ENCODE data around the gene NLRC3. TPM values are rescaled to one million over a fixed set of nuclear protein-coding genes. Genes with fewer than 3 reads are reported as not detected.

Gene NLRC3
- total and polyA plus RNA-seq, 2 experiments from 2014 or later = 0.11 TPM; not detected in 1

DNA sequence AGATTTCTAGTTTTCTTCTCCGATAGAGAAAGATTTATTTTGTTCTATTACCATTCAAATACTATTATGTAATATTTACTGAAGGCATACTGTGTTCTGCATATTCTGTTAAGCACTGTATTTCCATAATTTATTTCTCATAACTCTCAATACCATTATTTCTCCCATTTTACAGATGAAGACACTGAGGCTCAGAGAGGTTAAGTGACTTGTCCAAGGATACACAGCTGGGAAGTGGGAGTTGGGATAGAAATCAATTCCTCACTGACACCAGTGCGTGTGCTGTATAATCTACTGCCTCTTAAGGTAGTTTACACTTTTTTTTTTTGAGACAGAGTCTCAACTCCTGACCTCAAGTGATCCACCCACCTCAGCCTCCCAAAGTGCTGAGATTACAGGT, 7.4 kb downstream of the NLRC3 start:
- WGBS, 2 experiments (ENCODE audit: low coverage in 1 of 2, low lambda C conversion rate in 2 of 2, missing lambda C conversion rate in 2 of 2) = 75 to 78% methylated on average over 2 of the region's 2 CpGs

GRCh38 chr16:3566990-3567389, 10.2 kb downstream of the NLRC3 start:
- Histone ChIP-seq H3K9ac (no peak overlapping the region), H2AFZ (no peak overlapping the region), H3K79me2 (ENCODE audit: insufficient read depth) (no peaks in the 10 kb centered on the region), H3K4me2 (ENCODE audit: unreplicated experiment) (no peak overlapping the region), H3K4me3 (no peak overlapping the region), H4K20me1 (ENCODE audit: insufficient read depth) (no peaks in the 10 kb centered on the region), H3K4me1 (ENCODE audit: insufficient read depth) (no peaks in the 10 kb centered on the region), H3F3A (ENCODE audit: insufficient read depth) (no peaks in the 10 kb centered on the region), H3K9me3 (ENCODE audit: low read depth) (no peaks in the 10 kb centered on the region), H3K36me3 (ENCODE audit: low read depth) (no peaks in the 10 kb centered on the region), H3K27ac (no peak overlapping the region), H3K27me3 (replicated peaks; ENCODE audit: insufficient read depth) (no peaks in the 10 kb centered on the region), H3K9me2 (ENCODE audit: insufficient read depth) (no peaks in the 10 kb centered on the region)
- no peak for TF ChIP-seq EZH2 (IDR thresholded peaks at IDR 0.05; ENCODE audit: insufficient read depth, poor library complexity, severe bottlenecking)
- no peak for TF ChIP-seq EZH2phosphoT487 (IDR thresholded peaks at IDR 0.05; ENCODE audit: insufficient read depth, low read depth)
- in situ Hi-C loops (cut with MboI) = no loop called here
- 36 to 40% methylated on average over 8 of the region's 8 CpGs for WGBS, 2 experiments (ENCODE audit: low coverage in 1 of 2, low lambda C conversion rate in 2 of 2, missing lambda C conversion rate in 2 of 2)
- no peak for DNase-seq

More for the DNA sequence above, 7.4 kb downstream of the NLRC3 start:
- no peak for DNase-seq
- Histone ChIP-seq H3K36me3 (ENCODE audit: low read depth) (no peaks in the 10 kb centered on the region), H3K27ac (no peak overlapping the region), H4K20me1 (ENCODE audit: insufficient read depth) (no peaks in the 10 kb centered on the region), H3K4me3 (no peak overlapping the region), H3K9me2 (ENCODE audit: insufficient read depth) (no peaks in the 10 kb centered on the region), H3K27me3 (replicated peaks; ENCODE audit: insufficient read depth) (no peaks in the 10 kb centered on the region), H3K4me1 (ENCODE audit: insufficient read depth) (no peaks in the 10 kb centered on the region), H3K9ac (no peak overlapping the region), H3K9me3 (ENCODE audit: low read depth) (no peaks in the 10 kb centered on the region), H2AFZ (no peak overlapping the region), H3F3A (ENCODE audit: insufficient read depth) (no peaks in the 10 kb centered on the region), H3K79me2 (ENCODE audit: insufficient read depth) (no peaks in the 10 kb centered on the region), H3K4me2 (ENCODE audit: unreplicated experiment) (no peak overlapping the region)
- in situ Hi-C loops (cut with MboI) = no loop called here
- no peak for TF ChIP-seq EZH2phosphoT487 (IDR thresholded peaks at IDR 0.05; ENCODE audit: insufficient read depth, low read depth)
- no peak for TF ChIP-seq EZH2 (IDR thresholded peaks at IDR 0.05; ENCODE audit: insufficient read depth, poor library complexity, severe bottlenecking)

GRCh38 chr16:3564889-3565141, 12.4 kb downstream of the NLRC3 start:
- no peaks in the 10 kb centered on the region for H3F3A ChIP-seq (ENCODE audit: insufficient read depth)
- in situ Hi-C loops (cut with MboI) = no loop called here
- WGBS, 2 experiments (ENCODE audit: low coverage in 1 of 2, low lambda C conversion rate in 2 of 2, missing lambda C conversion rate in 2 of 2) = 75 to 77% methylated on average over 9 of the region's 9 CpGs
- no peaks in the 10 kb centered on the region for H3K9me3 ChIP-seq (ENCODE audit: low read depth)
- H3K9ac ChIP-seq = no peak overlapping the region
- DNase-seq = no peak
- H3K79me2 ChIP-seq (ENCODE audit: insufficient read depth) = no peaks in the 10 kb centered on the region
- no peaks in the 10 kb centered on the region for H4K20me1 ChIP-seq (ENCODE audit: insufficient read depth)
- H2AFZ ChIP-seq = no peak overlapping the region
- H3K27ac ChIP-seq = no peak overlapping the region
- TF ChIP-seq EZH2phosphoT487 (IDR thresholded peaks at IDR 0.05; ENCODE audit: insufficient read depth, low read depth) (no peak), EZH2 (IDR thresholded peaks at IDR 0.05; ENCODE audit: insufficient read depth, poor library complexity, severe bottlenecking) (no peak)
- no peaks in the 10 kb centered on the region for H3K36me3 ChIP-seq (ENCODE audit: low read depth)
- H3K4me3 ChIP-seq = no peak overlapping the region
- no peaks in the 10 kb centered on the region for H3K9me2 ChIP-seq (ENCODE audit: insufficient read depth)
- no peaks in the 10 kb centered on the region for H3K27me3 ChIP-seq (replicated peaks; ENCODE audit: insufficient read depth)
- H3K4me1 ChIP-seq (ENCODE audit: insufficient read depth) = no peaks in the 10 kb centered on the region
- H3K4me2 ChIP-seq (ENCODE audit: unreplicated experiment) = no peak overlapping the region

- Histone ChIP-seq H3K36me3 (ENCODE audit: low read depth) (no peaks in the 10 kb centered on the region), H3K9me3 (ENCODE audit: low read depth) (no peaks in the 10 kb centered on the region), H2AFZ (no peak overlapping the region), H3K27me3 (replicated peaks; ENCODE audit: insufficient read depth) (no peaks in the 10 kb centered on the region), H3K9ac (no peak overlapping the region), H3K4me1 (ENCODE audit: insufficient read depth) (no peaks in the 10 kb centered on the region), H4K20me1 (ENCODE audit: insufficient read depth) (no peaks in the 10 kb centered on the region), H3F3A (ENCODE audit: insufficient read depth) (no peaks in the 10 kb centered on the region), H3K4me2 (ENCODE audit: unreplicated experiment) (no peak overlapping the region), H3K9me2 (ENCODE audit: insufficient read depth) (no peaks in the 10 kb centered on the region), H3K79me2 (ENCODE audit: insufficient read depth) (no peaks in the 10 kb centered on the region), H3K4me3 (no peak overlapping the region), H3K27ac (no peak overlapping the region)
- in situ Hi-C loops (cut with MboI) = no loop called here
- TF ChIP-seq EZH2phosphoT487 (IDR thresholded peaks at IDR 0.05; ENCODE audit: insufficient read depth, low read depth) = no peak
- TF ChIP-seq EZH2 (IDR thresholded peaks at IDR 0.05; ENCODE audit: insufficient read depth, poor library complexity, severe bottlenecking) = no peak
- no peak for DNase-seq
- 83 to 84% methylated on average over 30 to 43 of the region's 43 CpGs for WGBS, 2 experiments (ENCODE audit: low coverage in 1 of 2, low lambda C conversion rate in 2 of 2, missing lambda C conversion rate in 2 of 2)
Observed at GRCh38 chr16:3564130-3564888, 12.9 kb downstream of the NLRC3 start.
